HG02938 (cell line): ENCODE measurements around the gene FAM20C.

Source experiments
- ATAC-seq: cut with Tn5 transposase; IDR thresholded peaks from one replicate; pipeline ENCODE4 v1.9.1; 2021; ENCODE audit warnings: mild to moderate bottlenecking, moderate library complexity; ENCODE audit not compliant: unreplicated experiment

The FAM20C gene

DNA sequence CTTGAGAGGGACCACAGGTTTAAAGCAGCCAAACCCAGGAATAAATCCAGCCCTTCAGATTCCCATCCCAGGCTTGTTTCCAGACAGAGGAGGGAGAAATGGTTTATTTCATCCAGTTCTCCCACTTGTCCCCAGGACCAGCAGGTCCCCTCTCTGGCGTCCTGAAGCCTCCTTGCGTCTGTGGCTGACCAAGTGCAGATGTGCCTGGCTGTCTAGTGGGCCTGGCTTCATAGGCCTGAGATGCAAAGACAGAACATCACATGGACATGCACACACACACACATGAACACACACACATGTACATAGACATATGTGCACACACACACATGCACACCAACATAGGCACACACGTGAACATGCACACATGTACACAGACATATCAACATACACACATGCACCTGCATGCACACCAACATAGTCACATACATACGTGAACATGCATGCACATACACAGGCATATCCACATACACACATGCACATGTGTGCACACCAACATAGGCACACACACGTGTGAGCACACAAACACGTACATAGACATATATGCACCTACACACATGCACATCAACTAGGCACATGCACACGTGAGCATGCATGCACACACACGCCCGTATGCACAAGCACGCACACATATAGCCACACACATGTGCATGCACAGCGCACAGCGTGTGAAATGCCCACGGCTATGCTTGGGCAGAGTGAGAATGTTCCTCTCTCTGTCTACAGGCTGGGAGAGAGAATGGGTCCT lies 108.3 kb downstream of the FAM20C start:
- no peak for ATAC-seq

DNA sequence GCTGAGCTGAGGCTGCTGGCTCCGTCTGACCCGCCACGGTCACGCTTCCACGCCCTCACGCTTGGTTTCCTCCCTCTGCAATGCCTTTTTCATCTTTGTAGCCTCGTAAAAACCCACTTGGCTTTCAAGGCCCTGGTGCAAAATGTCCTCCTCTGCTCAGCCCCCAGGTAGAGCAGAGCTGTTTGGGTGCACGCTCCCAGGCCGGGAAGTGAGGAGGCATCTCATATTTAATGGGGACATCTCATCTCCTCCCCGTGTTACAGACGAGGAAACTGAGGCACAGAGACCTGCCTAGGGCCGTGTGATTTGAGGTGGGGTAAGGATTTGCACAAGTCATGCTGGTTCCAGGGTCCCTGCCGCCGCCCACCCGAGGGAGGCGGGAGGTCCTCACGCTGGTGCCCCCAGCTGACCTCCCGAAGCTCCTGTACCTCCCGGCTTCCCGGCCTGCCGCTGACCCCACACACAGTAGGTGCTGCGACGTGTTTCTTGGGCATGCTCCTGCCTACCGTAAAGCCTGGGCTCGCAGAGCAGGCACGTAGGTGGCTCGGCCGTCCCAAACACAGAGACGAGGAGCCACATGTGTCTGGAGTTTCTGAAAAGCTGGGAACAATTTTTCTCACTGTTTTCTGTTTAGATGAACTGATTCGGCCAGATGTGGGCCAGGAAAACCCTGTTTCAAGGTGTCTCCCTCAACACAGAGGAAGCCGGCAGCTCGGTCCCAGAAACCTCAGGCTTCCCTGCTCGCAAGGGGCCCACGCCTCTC lies 109.1 kb downstream of the FAM20C start:
- ATAC-seq, result no peak

DNA sequence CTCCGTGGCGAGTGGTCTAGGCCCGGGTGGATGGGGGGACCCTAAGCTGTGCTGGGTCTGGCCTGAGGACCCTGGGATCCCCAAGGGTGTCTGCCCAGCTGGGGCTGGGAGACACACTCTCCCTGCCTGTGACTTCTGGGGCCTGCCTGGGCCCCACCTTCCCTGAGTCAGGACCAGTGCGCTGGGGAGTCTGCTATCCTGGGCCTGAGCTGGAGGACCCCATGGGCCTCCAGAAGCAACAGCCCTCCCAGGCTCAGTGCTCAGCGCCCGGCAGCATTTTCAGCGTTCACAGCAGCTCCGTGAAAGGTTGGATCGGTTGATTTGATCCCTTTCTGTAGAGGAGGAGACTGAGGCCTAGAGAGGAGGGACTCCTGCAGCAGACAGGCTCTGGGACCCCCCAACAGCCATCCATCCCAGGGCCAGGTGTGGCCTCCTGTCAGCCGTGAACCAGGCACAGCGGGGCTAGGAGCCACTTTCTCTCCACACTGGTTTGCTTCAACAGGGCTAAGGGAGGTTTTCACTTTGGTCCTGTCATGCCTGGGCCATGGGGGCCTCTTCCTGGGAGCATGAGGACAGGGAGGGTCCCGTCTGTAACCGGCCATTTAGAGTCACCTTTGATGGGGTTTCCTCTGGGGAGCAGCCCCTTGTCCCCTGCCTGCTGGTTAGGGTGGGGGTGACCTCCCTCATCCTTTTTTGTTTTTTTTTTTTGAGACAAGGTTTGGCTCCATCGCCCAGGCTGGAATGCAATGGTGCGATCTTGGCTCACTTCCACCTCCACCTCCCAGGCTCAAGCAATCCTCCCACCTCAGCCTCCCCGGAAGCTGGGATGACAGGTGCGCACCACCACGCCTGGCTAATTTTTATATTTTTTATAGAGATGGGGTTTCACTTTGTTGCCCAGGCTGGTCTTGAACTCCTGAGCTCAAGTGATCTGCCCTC lies 110.0 kb downstream of the FAM20C start:
- ATAC-seq, result no peak

DNA sequence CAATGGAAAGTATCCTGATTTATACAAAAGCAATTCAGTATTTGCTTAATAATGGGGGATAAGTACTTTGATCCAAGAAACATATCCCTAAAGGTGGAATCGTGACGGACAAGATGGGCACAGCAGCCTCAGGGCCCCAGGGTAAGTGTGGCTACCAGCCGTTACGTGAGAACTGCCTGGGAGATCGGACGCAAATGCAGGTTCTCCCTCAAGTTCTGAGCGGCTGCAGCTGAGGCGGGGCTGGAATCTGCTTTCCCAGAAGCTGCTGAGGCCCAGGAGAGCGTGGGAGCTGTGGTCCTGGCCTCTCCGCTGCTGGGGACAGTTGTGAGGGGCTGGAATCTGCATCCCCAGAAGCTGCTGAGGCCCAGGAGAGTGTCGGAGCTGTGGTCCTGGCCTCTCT lies 111.1 kb downstream of the FAM20C start:
- ATAC-seq, result no peak

DNA sequence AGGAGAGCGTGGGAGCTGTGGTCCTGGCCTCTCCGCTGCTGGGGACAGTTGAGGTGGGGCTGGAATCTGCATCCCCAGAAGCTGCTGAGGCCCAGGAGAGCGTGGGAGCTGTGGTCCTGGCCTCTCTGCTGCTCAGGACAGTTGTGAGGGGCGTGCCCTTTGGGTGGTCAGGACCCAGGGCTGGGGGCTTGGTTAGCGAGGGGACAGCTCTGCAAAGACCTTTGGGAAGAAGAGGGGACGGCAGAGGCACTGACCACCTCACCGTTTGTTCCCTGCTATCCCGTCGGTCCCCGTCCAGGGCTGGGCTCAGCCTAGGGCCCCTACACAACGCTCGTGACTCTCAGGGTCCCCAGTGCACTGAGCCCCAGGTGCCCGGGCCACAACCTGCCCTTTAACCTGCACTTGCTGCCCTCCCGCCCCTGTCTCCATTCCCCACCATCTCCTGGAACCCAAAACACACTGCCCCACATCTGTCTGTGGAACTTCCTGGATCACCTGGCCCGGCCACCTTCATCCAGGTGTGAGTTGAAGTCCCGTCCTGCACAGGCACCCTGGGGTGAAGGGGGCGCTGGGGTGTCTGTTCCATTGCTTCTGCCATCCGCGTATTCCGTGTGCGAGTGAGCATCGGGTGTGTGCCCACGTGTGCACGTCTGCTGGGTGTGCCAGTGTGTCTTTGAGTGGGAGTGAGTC lies 111.7 kb downstream of the FAM20C start:
- ATAC-seq, result no peak

DNA sequence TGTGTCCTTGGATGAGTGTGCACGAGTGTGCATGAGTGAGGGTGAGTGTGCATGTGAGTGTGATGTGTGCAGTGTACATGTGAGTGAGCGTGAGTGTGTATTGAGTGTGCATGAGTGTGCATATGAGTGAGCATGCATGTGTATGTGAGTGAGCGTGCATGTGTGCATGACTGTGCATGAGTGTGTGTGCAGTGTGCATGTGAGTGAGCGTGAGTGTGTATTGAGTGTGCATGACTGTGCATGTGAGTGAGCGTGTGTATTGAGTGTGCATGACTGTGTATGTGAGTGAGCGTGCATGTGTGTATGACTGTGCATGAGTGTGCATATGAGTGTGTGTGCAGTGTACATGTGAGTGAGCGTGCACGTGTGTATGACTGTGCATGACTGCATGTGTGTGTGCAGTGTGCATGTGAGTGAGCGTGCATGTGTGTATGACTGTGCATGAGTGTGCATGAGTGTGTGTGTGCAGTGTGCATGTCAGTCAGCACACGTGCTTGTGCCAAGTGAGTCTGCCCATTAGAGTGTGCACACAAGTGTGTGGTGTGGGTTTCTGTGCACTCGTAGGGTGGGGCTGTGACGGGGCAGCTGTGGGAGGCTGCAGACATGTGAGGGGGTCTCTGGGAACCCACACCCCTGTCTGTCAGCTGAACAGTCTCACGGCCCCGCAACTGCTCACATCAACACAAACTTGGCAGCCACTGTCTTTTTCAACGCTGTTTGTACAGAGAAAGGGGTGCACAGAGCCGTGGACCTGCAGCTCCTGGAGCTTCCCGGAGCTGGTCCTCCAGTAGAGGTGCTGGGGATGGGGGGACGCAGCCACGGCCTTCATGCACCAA lies 112.4 kb downstream of the FAM20C start:
- ATAC-seq, result no peak

DNA sequence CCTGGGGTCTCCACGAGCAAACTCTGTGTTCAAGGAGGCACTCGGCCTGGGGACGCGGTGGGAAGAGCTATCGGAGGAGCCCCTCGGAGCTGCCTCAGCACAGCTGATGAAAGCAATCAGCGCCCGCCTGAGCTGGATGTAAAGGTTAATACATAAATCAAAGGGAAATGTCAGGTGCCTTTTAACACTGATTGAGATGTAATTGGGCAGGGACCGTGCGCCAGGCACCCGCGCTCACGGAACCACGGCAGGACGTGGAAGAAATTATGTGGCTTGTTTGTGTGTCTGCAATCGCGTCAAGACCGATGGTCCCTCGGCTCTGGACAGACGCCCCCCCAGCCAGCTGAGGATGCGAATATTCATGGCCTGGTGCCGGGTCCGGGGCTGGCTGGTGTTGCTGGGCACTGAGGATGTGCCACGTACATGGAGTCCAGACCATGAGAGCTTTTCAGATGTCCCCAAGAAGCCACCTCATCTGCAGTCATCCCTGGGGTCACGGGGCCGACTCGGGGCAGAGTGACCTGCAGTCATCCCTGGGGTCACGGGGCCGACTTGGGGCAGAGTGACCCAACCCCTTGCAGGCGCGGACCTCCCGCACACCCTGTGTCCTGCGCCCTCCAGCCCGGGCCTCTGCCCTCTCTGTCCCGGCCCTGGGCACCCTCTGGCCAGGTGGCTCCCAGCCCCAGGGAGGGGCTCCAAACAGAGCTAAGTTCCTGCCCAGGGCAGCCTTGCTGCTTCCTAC lies 113.2 kb downstream of the FAM20C start:
- no peak for ATAC-seq

DNA sequence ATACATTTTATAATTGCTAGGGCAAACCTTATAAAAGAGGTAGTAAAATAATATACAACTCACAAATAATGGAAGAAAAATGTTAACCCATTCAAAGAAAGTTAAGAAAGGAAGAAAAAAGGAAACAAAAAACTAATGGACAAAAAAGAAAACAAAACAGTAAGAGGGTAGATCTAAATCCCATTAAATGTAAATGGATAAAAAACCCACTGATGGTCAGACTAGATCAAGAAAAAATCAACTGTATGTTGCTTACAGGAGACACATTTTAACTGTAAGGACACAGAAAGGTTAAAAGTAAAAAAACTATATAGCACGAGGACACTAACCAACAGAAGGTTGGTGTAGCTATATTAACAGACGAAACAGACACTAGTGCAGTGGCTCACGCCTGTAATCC lies 115.6 kb downstream of the FAM20C start:
- no peak for ATAC-seq

DNA sequence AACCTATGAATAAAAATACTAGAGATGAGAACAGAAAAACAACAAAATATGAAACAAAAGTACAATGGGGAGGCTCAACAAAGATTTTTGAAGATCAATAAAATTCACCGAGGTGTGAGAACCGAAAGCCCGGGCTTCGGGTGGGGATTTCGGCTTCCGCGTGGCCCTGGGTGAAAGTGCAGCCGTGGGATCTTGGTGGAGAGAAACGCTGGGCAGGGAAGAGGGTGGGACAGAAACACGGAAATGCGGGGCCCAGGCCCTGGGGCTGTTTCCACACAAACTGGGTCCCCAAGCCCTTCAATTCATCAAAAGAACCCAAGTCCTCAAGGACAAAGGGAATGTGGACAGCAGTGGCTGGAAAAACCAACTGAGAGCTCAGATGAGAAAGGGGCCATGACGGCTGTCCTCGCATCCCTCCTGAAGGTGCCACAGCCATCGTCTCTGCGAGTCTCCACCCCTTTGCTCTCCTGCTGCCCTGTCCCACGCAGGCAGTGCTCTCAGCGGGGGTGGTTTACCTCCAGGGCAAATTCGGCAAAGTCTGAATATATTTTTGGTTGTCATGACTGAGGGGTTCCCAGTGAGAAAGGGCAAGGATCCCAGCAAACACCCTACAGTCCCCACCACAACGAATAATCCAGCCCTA lies 117.3 kb downstream of the FAM20C start:
- ATAC-seq, result no peak
